ENCODE results near the gene ADAM30. TPM values are rescaled to one million over a fixed set of nuclear protein-coding genes. Genes with fewer than 3 reads are reported as not detected.

ADAM30 gene
- total RNA-seq, 3 donors from 2014 or later (not counting 1 experiment from before 2014, with no cell fraction given): 0.13 TPM; not detected in 2

DNA sequence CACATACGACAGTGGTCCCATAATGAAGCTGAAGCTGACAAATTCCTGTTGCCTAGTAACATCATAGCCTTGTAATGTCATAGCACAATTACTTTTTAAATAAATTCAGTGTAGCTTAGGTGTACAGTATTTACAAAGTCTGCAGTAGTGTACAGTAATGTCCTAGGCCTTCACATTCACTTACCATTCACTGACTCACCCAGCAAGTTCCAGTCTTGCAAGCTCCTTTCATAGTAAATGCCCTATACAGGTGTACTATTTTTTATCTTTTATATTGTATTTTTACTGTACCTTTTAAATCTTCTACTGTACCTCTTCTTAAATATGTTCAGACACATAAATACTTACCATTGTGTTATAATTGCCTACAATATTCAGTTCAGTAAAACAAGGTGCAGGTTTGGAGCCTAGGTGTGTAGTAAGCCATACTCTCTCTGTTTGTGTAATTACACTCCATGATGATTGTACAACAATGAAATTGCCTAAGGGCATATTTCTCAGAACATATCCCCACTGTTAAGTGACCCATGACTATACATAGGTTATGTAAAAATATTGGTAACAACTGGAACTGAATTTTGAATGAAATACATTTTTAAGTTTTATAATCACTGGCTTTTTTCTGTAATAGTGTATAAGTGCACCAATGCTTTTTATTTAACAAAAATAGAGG, 33.5 kb upstream of the ADAM30 start:
- peaks cover 68% of the 10 kb centered on the region for H3K36me3 ChIP-seq (ENCODE audit: control insufficient read depth, insufficient read depth, low read length)
- no peaks in the 10 kb centered on the region for H3K4me1 ChIP-seq (ENCODE audit: control insufficient read depth, insufficient read depth, low read length)
- intact Hi-C loops (cut with micrococcal nuclease): no loop called here
- peaks cover 0 to 6% of the 10 kb centered on the region in 2 donors for H3K9me3 Mint-ChIP-seq
- no peak for ATAC-seq
- 93% methylated on average over 1 of the region's 1 CpG for WGBS (ENCODE audit: insufficient coverage)
- peaks cover 27% of the 10 kb centered on the region for H3K36me3 Mint-ChIP-seq
- no peak overlapping the region for H3K27ac ChIP-seq (ENCODE audit: low read length)
- no peak overlapping the region for H3K27ac Mint-ChIP-seq
- no peak overlapping the region for H3K4me3 Mint-ChIP-seq
- H3K9me3 ChIP-seq (ENCODE audit: control insufficient read depth, insufficient read depth, low read length): no peaks in the 10 kb centered on the region
- no peak overlapping the region for H3K4me3 ChIP-seq (ENCODE audit: low read length)
- no peak for DNase-seq
- no peaks in the 10 kb centered on the region for H3K4me1 Mint-ChIP-seq
- no peaks in the 10 kb centered on the region for H3K27me3 Mint-ChIP-seq (ENCODE audit: low read depth in 2 of 2)
- TF ChIP-seq, protein P1, sequence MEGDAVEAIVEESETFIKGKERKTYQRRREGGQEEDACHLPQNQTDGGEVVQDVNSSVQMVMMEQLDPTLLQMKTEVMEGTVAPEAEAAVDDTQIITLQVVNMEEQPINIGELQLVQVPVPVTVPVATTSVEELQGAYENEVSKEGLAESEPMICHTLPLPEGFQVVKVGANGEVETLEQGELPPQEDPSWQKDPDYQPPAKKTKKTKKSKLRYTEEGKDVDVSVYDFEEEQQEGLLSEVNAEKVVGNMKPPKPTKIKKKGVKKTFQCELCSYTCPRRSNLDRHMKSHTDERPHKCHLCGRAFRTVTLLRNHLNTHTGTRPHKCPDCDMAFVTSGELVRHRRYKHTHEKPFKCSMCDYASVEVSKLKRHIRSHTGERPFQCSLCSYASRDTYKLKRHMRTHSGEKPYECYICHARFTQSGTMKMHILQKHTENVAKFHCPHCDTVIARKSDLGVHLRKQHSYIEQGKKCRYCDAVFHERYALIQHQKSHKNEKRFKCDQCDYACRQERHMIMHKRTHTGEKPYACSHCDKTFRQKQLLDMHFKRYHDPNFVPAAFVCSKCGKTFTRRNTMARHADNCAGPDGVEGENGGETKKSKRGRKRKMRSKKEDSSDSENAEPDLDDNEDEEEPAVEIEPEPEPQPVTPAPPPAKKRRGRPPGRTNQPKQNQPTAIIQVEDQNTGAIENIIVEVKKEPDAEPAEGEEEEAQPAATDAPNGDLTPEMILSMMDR (IDR thresholded peaks at IDR 0.05): no peak
- H3K27me3 ChIP-seq (ENCODE audit: control insufficient read depth, insufficient read depth, low read length): no peaks in the 10 kb centered on the region

DNA sequence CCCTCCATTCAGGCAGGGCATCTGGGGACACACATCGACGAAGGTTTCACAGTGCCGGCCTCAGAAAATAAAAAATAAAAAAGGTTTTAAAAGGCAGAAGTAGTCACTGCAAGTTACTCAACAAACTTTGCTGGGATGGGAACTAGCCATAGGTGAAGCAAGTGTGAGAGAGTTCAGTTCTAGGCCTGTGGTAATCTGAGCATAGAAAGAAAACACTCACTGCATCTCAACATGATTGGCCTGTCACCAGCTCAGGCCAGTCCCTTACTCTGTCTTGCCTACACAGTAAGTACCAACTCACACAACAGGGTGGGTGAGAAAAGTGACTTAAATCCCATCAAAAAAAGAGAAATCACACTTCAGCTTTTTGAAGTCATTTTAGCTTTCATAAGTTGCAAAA, 30.2 kb upstream of the ADAM30 start:
- Mint-ChIP-seq H3K27me3 (ENCODE audit: low read depth in 2 of 2) (no peaks in the 10 kb centered on the region), H3K9me3 (no peaks in the 10 kb centered on the region), H3K27ac (no peak overlapping the region), H3K4me3 (no peak overlapping the region), H3K4me1 (no peaks in the 10 kb centered on the region), H3K36me3 (peaks cover 32% of the 10 kb centered on the region)
- Histone ChIP-seq H3K36me3 (ENCODE audit: control insufficient read depth, insufficient read depth, low read length) (peaks cover 80% of the 10 kb centered on the region), H3K4me1 (ENCODE audit: control insufficient read depth, insufficient read depth, low read length) (no peaks in the 10 kb centered on the region), H3K4me3 (ENCODE audit: low read length) (no peak overlapping the region), H3K27me3 (ENCODE audit: control insufficient read depth, insufficient read depth, low read length) (no peaks in the 10 kb centered on the region), H3K9me3 (ENCODE audit: control insufficient read depth, insufficient read depth, low read length) (no peaks in the 10 kb centered on the region), H3K27ac (ENCODE audit: low read length) (no peak overlapping the region)
- 95% methylated on average over 3 of the region's 3 CpGs for WGBS (ENCODE audit: insufficient coverage)
- TF ChIP-seq, protein P1 (IDR thresholded peaks at IDR 0.05): no peak
- DNase-seq (no peak), ATAC-seq (no peak)
- intact Hi-C loops (cut with micrococcal nuclease): no loop called here

DNA sequence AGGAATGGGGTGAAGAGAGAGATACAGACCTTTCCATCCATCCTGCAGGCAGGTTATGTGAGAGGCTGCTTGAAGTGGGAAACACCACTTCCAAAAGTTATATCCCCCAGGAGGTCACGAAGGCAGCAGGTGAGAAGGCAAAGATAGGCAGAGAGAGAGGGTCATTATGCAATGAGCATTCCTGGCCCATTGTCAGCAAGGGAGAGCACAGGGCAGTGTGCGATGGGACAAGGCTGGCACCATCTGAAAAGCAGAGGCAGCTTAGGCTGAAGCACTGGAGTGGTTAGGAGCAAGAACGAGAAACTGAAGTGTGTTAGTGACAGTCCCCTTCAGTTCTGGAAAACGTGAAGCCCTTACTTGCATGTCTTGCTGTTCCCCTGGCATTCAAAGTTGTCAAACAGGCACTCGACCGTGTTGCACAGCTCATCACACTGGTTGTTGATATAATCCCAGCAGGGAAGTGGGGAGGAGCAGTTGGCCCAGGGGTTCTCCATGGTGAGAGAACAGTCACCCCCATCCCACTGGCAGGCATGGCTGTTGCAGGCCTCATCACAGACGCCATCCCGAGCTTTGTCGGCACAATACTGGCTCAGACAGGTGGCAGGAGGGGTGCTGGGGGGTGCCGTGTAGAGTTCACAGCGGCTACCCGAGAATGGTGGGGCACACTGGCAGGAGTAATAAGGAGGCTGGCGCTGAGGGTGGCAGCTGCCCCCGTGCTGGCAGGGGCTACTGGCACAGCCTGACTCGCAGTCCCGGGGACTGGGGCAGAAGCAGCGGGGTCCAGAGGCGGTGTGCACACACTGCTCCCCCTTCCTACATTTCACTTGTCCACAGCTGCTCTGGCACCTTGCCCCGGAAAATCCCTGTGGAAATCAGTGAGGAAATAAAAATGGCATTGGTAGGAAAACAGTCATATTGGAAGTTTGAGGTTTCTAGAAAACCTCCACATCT, 28.9 kb upstream of the ADAM30 start:
- Histone ChIP-seq H3K9me3 (ENCODE audit: control insufficient read depth, insufficient read depth, low read length) (no peaks in the 10 kb centered on the region), H3K4me1 (ENCODE audit: control insufficient read depth, insufficient read depth, low read length) (no peaks in the 10 kb centered on the region), H3K4me3 (ENCODE audit: low read length) (no peak overlapping the region), H3K27ac (ENCODE audit: low read length) (no peak overlapping the region), H3K27me3 (ENCODE audit: control insufficient read depth, insufficient read depth, low read length) (no peaks in the 10 kb centered on the region), H3K36me3 (ENCODE audit: control insufficient read depth, insufficient read depth, low read length) (peaks cover 93% of the 10 kb centered on the region)
- TF ChIP-seq, protein P1 (IDR thresholded peaks at IDR 0.05): no peak
- DNase-seq: no peak
- Mint-ChIP-seq H3K4me3 (no peak overlapping the region), H3K27me3 (ENCODE audit: low read depth in 2 of 2) (no peaks in the 10 kb centered on the region), H3K27ac (no peak overlapping the region), H3K36me3 (peaks cover 37% of the 10 kb centered on the region), H3K9me3 (no peaks in the 10 kb centered on the region), H3K4me1 (no peaks in the 10 kb centered on the region)
- WGBS (ENCODE audit: insufficient coverage): 98% methylated on average over 17 of the region's 19 CpGs
- intact Hi-C loops (cut with micrococcal nuclease): no loop called here
- ATAC-seq: no peak
